ENCODE measurements around the gene ZNF253. TPM values are rescaled to one million over a fixed set of nuclear protein-coding genes. Genes with fewer than 3 reads are reported as not detected.
A peak's percentile ranks its signal among the peaks of the same experiment; 100 is the strongest.
"Not testable (repeated sequence)": the region's sequence is repeated elsewhere in the genome, so short reads cannot be mapped to it uniquely, and the experiment has no call there.

The ZNF253 gene
- total RNA-seq (2014; rRNA removed; shearing (Covaris generic)), result 1.6 and 3.0 TPM in 2 replicates

- Histone ChIP-seq H3K36me3 (no peaks in the 10 kb centered on the region; the same call in 1 of the 2 replicates), H3K9me3 (replicated peaks) (peaks cover 10% of the 10 kb centered on the region), H3K27me3 (replicated peaks) (no peaks in the 10 kb centered on the region), H3K4me3 (peak within 1 kb of the TSS; percentile 48), H3K27ac (peak within 1 kb of the TSS; percentile 50), H3K4me1 (replicated peaks) (no peaks in the 10 kb centered on the region)
- peak; percentile 76 to 81 for DNase-seq (ENCODE audit: low read depth in 1 of 2, low spot score in 2 of 2)
These were observed at the start of gene ZNF253 for GRCh38 chr19:19865750-19866610. Gene ZNF253 (plus strand): TSS chr19:19865882. CDS start chr19:19865997, 115 bp downstream.

- Histone ChIP-seq H3K9me3 (replicated peaks) (peaks cover 6% of the 10 kb centered on the region; the same call in 1 of the 2 replicates), H3K4me3 (no peak overlapping the region), H3K4me1 (replicated peaks) (no peaks in the 10 kb centered on the region), H3K27ac (no peak overlapping the region), H3K27me3 (replicated peaks) (no peaks in the 10 kb centered on the region), H3K36me3 (peaks cover 6% of the 10 kb centered on the region)
- no peak for DNase-seq (ENCODE audit: low read depth in 1 of 2, low spot score in 2 of 2)
These were observed 49.0 kb upstream of the ZNF253 start for GRCh38 chr19:19816679-19817078.

GRCh38 chr19:19817357-19817756 is 48.3 kb upstream of the ZNF253 start:
- no peak overlapping the region for H3K4me3 ChIP-seq
- peaks cover 6% of the 10 kb centered on the region for H3K36me3 ChIP-seq
- no peaks in the 10 kb centered on the region for H3K4me1 ChIP-seq (replicated peaks)
- peaks cover 6% of the 10 kb centered on the region; the same call in 1 of the 2 replicates for H3K9me3 ChIP-seq (replicated peaks)
- no peak for DNase-seq (ENCODE audit: low read depth in 1 of 2, low spot score in 2 of 2)
- no peak overlapping the region for H3K27ac ChIP-seq
- H3K27me3 ChIP-seq (replicated peaks), result no peaks in the 10 kb centered on the region

- DNase-seq (ENCODE audit: low read depth in 1 of 2, low spot score in 2 of 2), result no peak
These were observed 44.8 kb upstream of the ZNF253 start for GRCh38 chr19:19820774-19821320.

GRCh38 chr19:19821366-19821951 is 44.2 kb upstream of the ZNF253 start, which contains the start of gene ZNF506:
Gene ZNF506 (minus strand): TSS chr19:19821750. CDS start chr19:19821603, 147 bp downstream.
- Histone ChIP-seq H3K4me3 (peak within 1 kb of the TSS; percentile 57), H3K27ac (peak within 1 kb of the TSS; percentile 84), H3K9me3 (replicated peaks) (peaks cover 7% of the 10 kb centered on the region), H3K36me3 (no peaks in the 10 kb centered on the region), H3K27me3 (replicated peaks) (no peaks in the 10 kb centered on the region), H3K4me1 (replicated peaks) (no peaks in the 10 kb centered on the region)
- DNase-seq (ENCODE audit: low read depth in 1 of 2, low spot score in 2 of 2), result peak; percentile 83 to 89

More at GRCh38 chr19:19820774-19821320, 44.8 kb upstream of the ZNF253 start:
- Histone ChIP-seq H3K36me3 (no peaks in the 10 kb centered on the region), H3K27me3 (replicated peaks) (no peaks in the 10 kb centered on the region), H3K9me3 (replicated peaks) (peaks cover 7% of the 10 kb centered on the region), H3K4me3 (peak overlapping the region; percentile 57), H3K4me1 (replicated peaks) (no peaks in the 10 kb centered on the region), H3K27ac (peak overlapping the region; percentile 84)

- Histone ChIP-seq H3K27ac (peak overlapping the region; percentile 84; the same call in 1 of the 2 replicates), H3K4me3 (peak overlapping the region; percentile 57)
- not testable (repeated sequence) for H3K9me3 ChIP-seq (replicated peaks); H3K27me3 ChIP-seq (replicated peaks); H3K36me3 ChIP-seq; H3K4me1 ChIP-seq (replicated peaks); DNase-seq (ENCODE audit: low read depth in 1 of 2, low spot score in 2 of 2)
These were observed 43.7 kb upstream of the ZNF253 start for GRCh38 chr19:19821976-19822375.

GRCh38 chr19:19823916-19824315 is 41.8 kb upstream of the ZNF253 start:
- Histone ChIP-seq H3K36me3 (no peaks in the 10 kb centered on the region), H3K27ac (no peak overlapping the region), H3K9me3 (replicated peaks) (peaks cover 7% of the 10 kb centered on the region), H3K4me1 (replicated peaks) (no peaks in the 10 kb centered on the region), H3K27me3 (replicated peaks) (no peaks in the 10 kb centered on the region), H3K4me3 (no peak overlapping the region)
- DNase-seq (ENCODE audit: low read depth in 1 of 2, low spot score in 2 of 2), result no peak

GRCh38 chr19:19826875-19827274 is 38.8 kb upstream of the ZNF253 start:
- Histone ChIP-seq H3K9me3 (replicated peaks) (peaks cover 10% of the 10 kb centered on the region), H3K27ac (no peak overlapping the region), H3K36me3 (no peaks in the 10 kb centered on the region), H3K27me3 (replicated peaks) (no peaks in the 10 kb centered on the region), H3K4me1 (replicated peaks) (no peaks in the 10 kb centered on the region), H3K4me3 (no peak overlapping the region)
- DNase-seq (ENCODE audit: low read depth in 1 of 2, low spot score in 2 of 2), result no peak

- no peaks in the 10 kb centered on the region for H3K4me1 ChIP-seq (replicated peaks)
- no peak for DNase-seq (ENCODE audit: low read depth in 1 of 2, low spot score in 2 of 2)
- no peak overlapping the region for H3K4me3 ChIP-seq
- peaks cover 11% of the 10 kb centered on the region for H3K9me3 ChIP-seq (replicated peaks)
- no peaks in the 10 kb centered on the region for H3K27me3 ChIP-seq (replicated peaks)
- no peak overlapping the region for H3K27ac ChIP-seq
- H3K36me3 ChIP-seq, result no peaks in the 10 kb centered on the region
These were observed 30.1 kb upstream of the ZNF253 start for GRCh38 chr19:19835560-19836038.

GRCh38 chr19:19847781-19848180 is 17.9 kb upstream of the ZNF253 start:
- no peak for DNase-seq (ENCODE audit: low read depth in 1 of 2, low spot score in 2 of 2)
- H3K27ac ChIP-seq, result no peak overlapping the region

GRCh38 chr19:19849056-19849455 is 16.6 kb upstream of the ZNF253 start:
- no peak overlapping the region for H3K27ac ChIP-seq
- no peaks in the 10 kb centered on the region for H3K9me3 ChIP-seq (replicated peaks)
- H3K4me1 ChIP-seq (replicated peaks), result no peaks in the 10 kb centered on the region
- no peaks in the 10 kb centered on the region for H3K27me3 ChIP-seq (replicated peaks)
- no peak overlapping the region for H3K4me3 ChIP-seq
- H3K36me3 ChIP-seq, result no peaks in the 10 kb centered on the region
- DNase-seq (ENCODE audit: low read depth in 1 of 2, low spot score in 2 of 2), result no peak

More at GRCh38 chr19:19847781-19848180, 17.9 kb upstream of the ZNF253 start:
- Histone ChIP-seq H3K9me3 (replicated peaks) (no peaks in the 10 kb centered on the region), H3K36me3 (no peaks in the 10 kb centered on the region), H3K4me1 (replicated peaks) (no peaks in the 10 kb centered on the region), H3K4me3 (no peak overlapping the region), H3K27me3 (replicated peaks) (no peaks in the 10 kb centered on the region)

GRCh38 chr19:19851740-19852139 is 13.9 kb upstream of the ZNF253 start:
- not testable (repeated sequence) for H3K4me1 ChIP-seq (replicated peaks); DNase-seq (ENCODE audit: low read depth in 1 of 2, low spot score in 2 of 2); H3K9me3 ChIP-seq (replicated peaks)

GRCh38 chr19:19858751-19859150 is 6.9 kb upstream of the ZNF253 start:
- H3K36me3 ChIP-seq, result no peaks in the 10 kb centered on the region
- no peak overlapping the region for H3K27ac ChIP-seq
- no peak overlapping the region for H3K4me3 ChIP-seq
- H3K4me1 ChIP-seq (replicated peaks), result no peaks in the 10 kb centered on the region
- no peak for DNase-seq (ENCODE audit: low read depth in 1 of 2, low spot score in 2 of 2)
- no peaks in the 10 kb centered on the region for H3K27me3 ChIP-seq (replicated peaks)
- peaks cover 5% of the 10 kb centered on the region; the same call in 1 of the 2 replicates for H3K9me3 ChIP-seq (replicated peaks)

More at GRCh38 chr19:19851740-19852139, 13.9 kb upstream of the ZNF253 start:
- H3K27ac ChIP-seq; H3K27me3 ChIP-seq (replicated peaks); H3K36me3 ChIP-seq; H3K4me3 ChIP-seq: not testable (repeated sequence)
